Measurements from ENCODE around the gene SLC24A3.

Gene SLC24A3

GRCh38 chr20:19562426-19562825 is 350.0 kb downstream of the SLC24A3 start:
- no peak for DNase-seq

- no peak for DNase-seq
These were observed 351.8 kb downstream of the SLC24A3 start for GRCh38 chr20:19564261-19564660.

DNA sequence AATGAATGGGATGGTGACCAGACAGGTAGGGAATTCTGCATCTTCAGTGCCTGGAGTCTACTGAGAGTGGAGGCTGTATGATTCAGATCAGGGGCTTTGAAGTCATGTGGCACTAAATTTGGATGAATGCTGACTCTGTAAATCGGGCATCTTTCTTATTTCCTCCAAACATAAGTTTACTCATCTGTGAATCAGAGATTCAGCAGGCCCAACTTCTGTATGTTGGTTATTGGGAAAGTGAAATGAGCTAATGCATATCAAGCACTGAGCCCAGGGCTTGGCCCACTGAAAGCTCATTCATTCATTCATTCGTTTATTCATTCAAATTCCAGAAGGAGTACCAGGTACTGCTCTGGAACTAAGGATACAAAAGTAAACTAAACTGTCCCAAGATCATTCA is 353.3 kb downstream of the SLC24A3 start:
- no peak for DNase-seq

GRCh38 chr20:19566226-19566945 is 353.9 kb downstream of the SLC24A3 start:
- no peak for DNase-seq

DNA sequence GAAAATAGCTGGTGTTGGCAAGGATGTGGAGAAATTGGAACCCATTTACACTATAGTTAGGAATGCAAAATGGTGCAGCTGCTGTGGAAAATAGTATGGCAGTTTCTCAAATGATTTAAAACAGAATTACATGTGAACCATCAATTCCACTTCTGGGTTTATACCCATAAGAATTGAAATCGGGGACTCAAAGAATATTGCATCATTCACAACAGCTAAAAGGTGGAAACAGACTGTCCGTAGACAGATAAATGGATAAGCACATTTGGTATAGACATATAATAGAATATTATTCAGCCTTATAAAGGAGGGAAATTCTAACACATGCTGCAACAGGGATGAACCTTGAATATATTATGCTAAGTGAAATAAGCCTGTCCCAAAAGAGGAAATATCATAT is 355.7 kb downstream of the SLC24A3 start:
- no peak for DNase-seq

DNA sequence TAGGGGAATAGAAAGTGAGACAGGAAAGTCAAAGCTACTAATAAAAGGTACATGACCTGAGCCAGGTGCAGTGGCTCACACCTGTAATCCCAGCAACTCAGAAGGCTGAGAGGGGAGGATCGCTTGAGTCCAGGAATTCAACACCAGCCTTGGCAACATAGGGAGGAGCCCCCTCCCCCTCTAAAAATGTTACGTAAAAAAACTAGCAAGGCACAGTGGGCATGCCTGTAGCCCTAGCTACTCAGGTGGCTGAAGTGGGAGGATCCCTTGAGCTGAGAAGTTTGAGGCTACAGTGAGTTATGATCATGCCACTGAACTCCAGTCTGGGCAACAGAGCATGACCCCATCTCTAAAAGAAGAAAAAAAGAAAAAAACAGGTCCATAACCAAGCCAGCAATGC is 359.6 kb downstream of the SLC24A3 start:
- DNase-seq = no peak

GRCh38 chr20:19577692-19578091 is 365.2 kb downstream of the SLC24A3 start:
- DNase-seq = no peak

GRCh38 chr20:19582782-19583181 is 370.3 kb downstream of the SLC24A3 start:
- DNase-seq = no peak

DNA sequence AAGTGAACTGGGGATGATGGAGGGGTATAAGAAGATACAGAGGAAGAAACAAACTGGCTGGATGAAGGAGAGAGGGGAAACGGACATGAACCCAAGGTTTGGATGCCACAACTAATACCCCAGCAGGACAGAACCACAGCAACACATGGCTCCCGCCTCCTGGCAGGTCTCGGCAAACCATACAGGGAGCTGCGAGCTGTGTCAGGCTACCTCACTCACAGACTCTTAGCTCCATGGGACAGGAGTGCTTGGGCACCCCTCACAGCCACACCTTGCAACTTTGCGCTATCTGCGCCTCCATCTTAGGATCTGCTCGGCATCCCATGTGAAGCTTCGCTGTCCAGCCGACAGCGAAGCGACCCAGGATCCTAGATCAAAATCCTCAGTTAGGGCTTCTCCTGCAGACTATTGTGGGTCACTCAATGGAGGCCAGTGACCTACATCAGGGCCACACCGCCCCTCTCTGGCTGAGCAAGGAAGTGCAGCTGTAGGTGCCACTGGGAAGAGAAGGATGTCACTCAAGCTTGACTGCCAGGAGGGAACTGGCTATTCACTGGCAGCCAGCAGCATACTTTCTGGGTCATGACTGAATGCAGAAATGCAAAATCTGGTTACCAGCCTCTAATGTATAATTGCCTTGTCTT is 371.2 kb downstream of the SLC24A3 start:
- peak; percentile 70 to 80 for DNase-seq

- no peak for DNase-seq
These were observed 375.8 kb downstream of the SLC24A3 start for GRCh38 chr20:19588241-19588640.

DNA sequence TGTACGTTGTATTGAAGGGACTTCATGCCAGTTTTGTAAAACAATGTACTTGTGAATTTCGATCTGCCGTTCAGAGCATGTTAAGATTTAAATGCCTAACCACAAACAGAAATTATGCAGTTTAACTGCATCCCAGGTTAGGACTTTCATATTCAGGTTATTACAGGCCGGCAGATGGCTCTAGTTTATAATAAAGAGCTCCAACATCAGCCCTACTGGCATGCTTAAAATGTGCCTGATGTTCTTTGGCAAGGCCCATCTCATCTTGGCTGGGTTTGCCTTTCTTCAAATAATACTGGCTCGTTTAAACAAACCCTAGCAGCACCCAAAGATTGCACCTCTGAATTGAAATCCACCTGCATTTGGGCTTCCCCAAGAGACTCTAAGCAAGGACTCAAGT is 376.3 kb downstream of the SLC24A3 start:
- DNase-seq = no peak

- DNase-seq = no peak
These were observed 377.4 kb downstream of the SLC24A3 start for GRCh38 chr20:19589787-19590362.

DNA sequence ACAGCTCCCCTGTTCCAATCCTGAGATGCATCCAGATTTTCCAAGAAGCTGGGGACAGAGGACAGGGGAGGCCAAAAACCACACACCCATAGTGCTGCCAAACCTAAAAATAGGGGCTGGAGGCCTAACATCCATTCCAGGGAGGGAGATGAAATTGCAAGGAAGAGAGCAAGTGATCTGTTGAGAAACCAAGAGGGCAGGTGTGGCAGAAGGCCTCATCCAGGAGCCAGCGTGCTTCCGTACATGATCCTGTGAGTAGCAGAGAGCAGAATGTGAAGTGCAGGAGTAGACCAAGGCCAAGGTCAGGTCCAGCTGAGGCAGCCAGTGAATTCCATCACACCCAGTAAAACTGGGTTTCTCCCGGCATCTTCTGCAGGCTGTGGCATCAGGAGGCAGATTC is 377.9 kb downstream of the SLC24A3 start:
- no peak for DNase-seq

GRCh38 chr20:19593762-19594161 is 381.3 kb downstream of the SLC24A3 start:
- no peak for DNase-seq

DNA sequence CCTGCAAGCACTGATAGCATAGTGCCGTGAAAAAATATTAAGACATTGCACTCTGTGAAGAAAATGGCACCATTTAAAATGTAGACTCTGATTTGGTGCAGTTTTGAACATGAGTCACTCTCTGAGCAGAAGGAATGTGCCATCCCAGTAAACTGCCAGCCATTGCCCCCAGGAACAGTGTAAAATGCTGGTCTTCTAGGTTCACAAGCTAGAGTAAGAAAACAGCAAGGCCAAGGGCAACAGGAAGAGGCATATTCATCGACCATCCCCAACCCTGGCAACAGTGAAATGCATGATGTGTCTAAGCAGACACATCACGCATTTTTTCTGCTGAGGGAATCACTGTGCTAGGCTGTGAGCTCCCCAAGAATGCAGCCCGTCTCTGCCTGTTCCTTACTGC is 382.5 kb downstream of the SLC24A3 start:
- no peak for DNase-seq

- no peak for DNase-seq
These were observed 385.8 kb downstream of the SLC24A3 start for GRCh38 chr20:19598117-19598850.

GRCh38 chr20:19599200-19599599 is 386.8 kb downstream of the SLC24A3 start:
- DNase-seq = no peak

DNA sequence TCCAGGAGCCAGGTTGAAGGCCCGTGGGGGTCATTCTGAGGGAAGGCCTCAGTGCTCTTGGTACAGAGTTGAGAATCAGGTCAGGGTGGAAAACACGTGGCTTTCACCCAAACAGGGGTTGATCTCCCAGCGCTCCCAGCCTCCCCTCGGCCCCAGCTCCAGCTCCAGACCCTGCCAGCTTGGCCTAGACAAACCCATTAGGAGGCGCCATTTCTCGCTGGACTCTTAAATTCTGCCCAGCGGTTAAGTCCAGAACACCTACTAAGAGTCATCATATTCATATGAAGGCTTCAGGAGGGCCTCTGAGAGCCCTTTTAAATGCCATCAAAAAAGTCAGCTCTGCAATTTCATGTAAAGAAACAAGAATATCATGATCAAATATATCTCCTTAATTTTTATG is 387.6 kb downstream of the SLC24A3 start:
- no peak for DNase-seq

DNA sequence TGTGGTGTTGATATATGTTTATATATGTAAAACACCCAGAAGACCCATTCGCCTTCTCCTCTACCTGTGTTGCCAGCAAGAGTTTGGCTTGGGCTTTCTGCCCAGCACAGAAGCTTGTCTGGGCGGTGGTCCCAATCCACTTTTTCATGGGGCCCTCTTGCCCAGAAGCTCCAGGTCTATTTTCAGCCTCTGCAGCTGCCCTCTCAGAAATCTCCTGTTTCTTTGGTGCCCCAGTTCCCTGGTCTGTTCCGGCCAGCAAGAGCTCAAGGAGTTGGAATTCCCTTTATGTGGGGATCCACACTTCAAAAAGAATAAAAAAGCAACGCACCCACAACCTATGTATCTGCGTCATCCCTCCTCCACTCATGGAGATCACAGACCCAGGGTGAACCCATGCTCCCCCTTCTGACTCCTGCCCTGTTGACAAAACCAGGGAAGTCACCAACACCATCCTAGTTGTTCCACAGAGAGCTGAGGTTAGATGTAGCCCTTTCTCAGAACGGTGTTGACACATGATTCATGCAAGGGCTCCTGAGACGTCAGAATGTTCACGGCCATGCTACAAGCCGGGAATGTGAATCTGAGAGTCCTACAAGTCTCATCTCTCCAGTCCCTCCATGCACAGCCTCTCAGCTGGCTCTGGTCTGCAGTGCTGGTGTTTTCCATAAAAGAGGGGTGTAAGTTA is 388.8 kb downstream of the SLC24A3 start:
- no peak for DNase-seq

DNA sequence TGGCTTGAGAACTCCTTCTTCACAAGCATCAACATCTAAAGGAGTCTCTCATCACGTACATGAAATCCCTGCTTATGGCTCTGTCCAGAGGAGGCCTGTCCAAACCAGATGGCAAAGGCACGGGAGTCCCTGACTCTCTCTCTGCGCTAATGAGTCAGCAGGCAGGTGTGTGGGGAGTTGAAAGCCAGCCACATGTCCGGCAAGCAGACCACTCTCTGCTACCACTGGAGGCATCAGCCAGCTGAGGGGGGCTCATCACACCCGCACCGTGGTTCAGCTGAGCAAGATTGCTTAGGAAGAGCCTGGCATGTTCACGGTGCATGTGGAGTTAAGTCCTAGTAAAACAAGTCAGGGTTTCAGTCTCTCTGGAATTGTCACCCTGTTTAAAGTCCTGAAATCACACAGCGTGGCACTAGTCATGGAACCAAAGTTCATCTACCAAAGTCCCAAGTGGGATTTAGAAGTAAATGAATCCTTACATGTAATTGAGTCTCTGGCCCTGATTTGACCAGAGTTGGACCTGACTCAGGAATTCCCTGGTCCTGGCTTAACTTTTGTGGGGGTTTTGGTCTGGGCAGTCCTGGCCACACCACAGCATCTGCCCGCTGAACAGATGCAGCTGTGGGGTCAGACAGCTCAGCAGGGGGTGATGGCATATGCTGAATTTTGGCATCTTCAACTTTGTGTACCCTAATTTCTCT is 390.4 kb downstream of the SLC24A3 start:
- DNase-seq = no peak

DNA sequence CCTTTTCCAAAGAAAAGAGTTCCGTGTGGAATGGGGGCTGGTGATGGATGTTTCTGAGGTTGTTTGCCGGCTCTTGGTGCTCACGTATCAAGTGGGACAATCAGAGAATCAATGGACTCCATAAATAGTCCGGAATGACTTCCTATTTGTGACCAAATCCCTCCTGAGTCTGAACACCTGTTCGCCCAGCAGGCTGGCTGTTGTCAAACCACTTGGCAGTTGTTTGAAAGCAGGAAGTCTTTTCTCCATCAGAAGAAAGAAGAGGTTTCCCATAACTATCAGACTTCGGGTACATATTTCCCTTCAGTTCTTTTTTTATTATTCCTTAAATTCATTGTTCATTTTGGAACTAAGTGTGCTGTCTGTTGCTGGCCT is 390.9 kb downstream of the SLC24A3 start:
- no peak for DNase-seq

DNA sequence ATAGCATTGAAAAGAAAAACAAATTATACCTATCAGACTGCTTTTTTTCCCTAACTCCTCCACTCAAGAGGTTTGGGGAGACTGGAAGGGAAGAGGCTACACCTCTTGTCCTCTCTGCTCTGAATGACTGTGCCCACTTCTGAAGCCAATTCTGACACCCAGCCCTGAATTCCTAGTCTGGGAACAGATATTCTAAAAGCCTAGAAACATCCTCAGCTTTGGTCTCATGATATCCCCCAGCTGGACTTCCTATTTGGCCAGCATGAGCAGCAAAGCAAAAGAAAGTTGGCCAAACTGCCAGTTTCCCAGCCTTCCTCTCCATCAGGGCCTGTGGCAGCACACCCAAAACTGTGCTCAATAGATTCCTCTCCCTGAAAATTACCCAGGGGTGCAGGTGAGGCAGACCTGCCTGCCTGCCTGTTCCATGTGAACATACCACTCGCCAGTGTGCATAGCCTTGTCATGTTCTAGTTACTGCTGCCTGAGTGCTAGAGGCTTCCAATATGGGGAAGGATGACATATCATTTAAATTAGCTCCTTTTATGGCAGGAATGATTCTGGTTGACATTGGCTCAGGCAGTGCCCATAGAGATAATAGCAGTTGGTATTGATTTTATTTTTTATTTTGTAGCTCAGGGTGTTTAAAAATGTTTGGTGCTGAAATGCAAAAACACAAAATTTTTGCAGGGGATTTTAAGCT is 393.5 kb downstream of the SLC24A3 start:
- DNase-seq = no peak

All from NCI-H526 (cell line).